Activated CD8-positive, alpha-beta memory T cell treated with anti-CD3 and anti-CD28 coated beads for 48 hours (primary cell): ENCODE results near the gene ARHGEF28.

Experiments
- DNase-seq, 3 experiments: peaks; one replicate each; pipeline ENCODE4 v3.0.0-alpha.2; 2020; ENCODE audit warnings: low read depth in 2 of 3, low spot score in 2 of 3

ARHGEF28 gene

GRCh38 chr5:73897893-73898292, 271.9 kb downstream of the ARHGEF28 start:
- DNase-seq = no peak

- DNase-seq = no peak
Measured at GRCh38 chr5:73899055-73899454, 273.1 kb downstream of the ARHGEF28 start.

GRCh38 chr5:73899916-73900315, 273.9 kb downstream of the ARHGEF28 start:
- no peak for DNase-seq

GRCh38 chr5:73900566-73900965, 274.6 kb downstream of the ARHGEF28 start:
- no peak for DNase-seq

- DNase-seq = no peak
Measured at GRCh38 chr5:73901043-73901442, 275.0 kb downstream of the ARHGEF28 start.

- DNase-seq = no peak
Measured at GRCh38 chr5:73901455-73901854, 275.5 kb downstream of the ARHGEF28 start.

- DNase-seq = no peak
Measured at GRCh38 chr5:73902327-73903051, 276.5 kb downstream of the ARHGEF28 start.

GRCh38 chr5:73903169-73903568, 277.2 kb downstream of the ARHGEF28 start:
- DNase-seq = no peak

GRCh38 chr5:73906277-73906676, 280.3 kb downstream of the ARHGEF28 start:
- DNase-seq = no peak

GRCh38 chr5:73907164-73907563, 281.2 kb downstream of the ARHGEF28 start:
- DNase-seq = no peak

- DNase-seq = no peak
Measured at GRCh38 chr5:73908395-73908794, 282.4 kb downstream of the ARHGEF28 start.

- no peak for DNase-seq
Measured at GRCh38 chr5:73908846-73909245, 282.9 kb downstream of the ARHGEF28 start.

- DNase-seq = no peak
Measured at GRCh38 chr5:73909474-73909873, 283.5 kb downstream of the ARHGEF28 start.

- DNase-seq = no peak
Measured at GRCh38 chr5:73911761-73912393, 285.9 kb downstream of the ARHGEF28 start.

GRCh38 chr5:73912821-73913271, 286.9 kb downstream of the ARHGEF28 start:
- no peak for DNase-seq

GRCh38 chr5:73913971-73914370, 288.0 kb downstream of the ARHGEF28 start:
- no peak for DNase-seq

GRCh38 chr5:73915345-73915744, 289.3 kb downstream of the ARHGEF28 start:
- DNase-seq = no peak

GRCh38 chr5:73917433-73917832, 291.4 kb downstream of the ARHGEF28 start:
- DNase-seq = no peak

- no peak for DNase-seq
Measured at GRCh38 chr5:73917891-73918290, 291.9 kb downstream of the ARHGEF28 start.

- DNase-seq = no peak
Measured at GRCh38 chr5:73918791-73919221, 292.8 kb downstream of the ARHGEF28 start.

GRCh38 chr5:73921741-73922140, 295.7 kb downstream of the ARHGEF28 start:
- no peak for DNase-seq

GRCh38 chr5:73922224-73922623, 296.2 kb downstream of the ARHGEF28 start:
- DNase-seq = no peak
